ENCODE results near the gene CCNF.
A peak's percentile ranks its signal among the peaks of the same experiment; 100 is the strongest.

The CCNF gene

GRCh38 chr16:2485811-2486507 lies 56.7 kb downstream of the CCNF start:
- no peak for DNase-seq (ENCODE audit: low spot score)

GRCh38 chr16:2486645-2487516 lies 57.6 kb downstream of the CCNF start:
- peak; percentile 84 for DNase-seq (ENCODE audit: low spot score)

- DNase-seq (ENCODE audit: low spot score): no peak
Measured at GRCh38 chr16:2487517-2487842, 58.2 kb downstream of the CCNF start.

GRCh38 chr16:2487903-2488531 lies 58.8 kb downstream of the CCNF start:
- DNase-seq (ENCODE audit: low spot score): no peak

- DNase-seq (ENCODE audit: low spot score): no peak
Measured at GRCh38 chr16:2489581-2489980, 60.3 kb downstream of the CCNF start.

GRCh38 chr16:2490190-2491105 lies 61.2 kb downstream of the CCNF start:
- DNase-seq (ENCODE audit: low spot score): no peak

GRCh38 chr16:2492292-2492691 lies 63.0 kb downstream of the CCNF start:
- no peak for DNase-seq (ENCODE audit: low spot score)

- DNase-seq (ENCODE audit: low spot score): no peak
Measured at GRCh38 chr16:2493605-2494004, 64.4 kb downstream of the CCNF start.

GRCh38 chr16:2494616-2495015 lies 65.4 kb downstream of the CCNF start:
- DNase-seq (ENCODE audit: low spot score): peak; percentile 42

- DNase-seq (ENCODE audit: low spot score): no peak
Measured at GRCh38 chr16:2495041-2495440, 65.8 kb downstream of the CCNF start.

GRCh38 chr16:2496223-2497115 lies 67.2 kb downstream of the CCNF start:
- no peak for DNase-seq (ENCODE audit: low spot score)

GRCh38 chr16:2497116-2497630 lies 67.9 kb downstream of the CCNF start:
- DNase-seq (ENCODE audit: low spot score): peak; percentile 43

- DNase-seq (ENCODE audit: low spot score): no peak
Measured at GRCh38 chr16:2497695-2498484, 68.6 kb downstream of the CCNF start.

- DNase-seq (ENCODE audit: low spot score): no peak
Measured at GRCh38 chr16:2498531-2499253, 69.4 kb downstream of the CCNF start.

- no peak for DNase-seq (ENCODE audit: low spot score)
Measured at GRCh38 chr16:2499454-2499853, 70.2 kb downstream of the CCNF start.

- DNase-seq (ENCODE audit: low spot score): no peak
Measured at GRCh38 chr16:2499890-2500429, 70.7 kb downstream of the CCNF start.

GRCh38 chr16:2500430-2500917 lies 71.2 kb downstream of the CCNF start:
- DNase-seq (ENCODE audit: low spot score): no peak

GRCh38 chr16:2500918-2501750 lies 71.9 kb downstream of the CCNF start:
- peak; percentile 81 for DNase-seq (ENCODE audit: low spot score)

Data from hematopoietic multipotent progenitor cell treated with erythropoietin and hydrocortisone succinate and interleukin-3 and kit ligand, for 15 days (in vitro differentiated cells).